Karpas-422 (cell line): ENCODE data around the gene ALOX15B. TPM values are rescaled to one million over a fixed set of nuclear protein-coding genes. Genes with fewer than 3 reads are reported as not detected.
A peak's percentile ranks its signal among the peaks of the same experiment; 100 is the strongest.

Source experiments
- DNase-seq: peaks from one replicate; pipeline ENCODE4 v3.0.0-alpha.2; 2015
- H2AFZ ChIP-seq: fragments of 200-600 bp; sonication (generic); 2 replicates; pipeline ENCODE4 v1.6.1; 2014; ENCODE audit warnings: antibody characterized with exemption, low read length, mixed read lengths
- H3K27ac ChIP-seq: fragments of 200-600 bp; sonication (generic); 2 replicates; pipeline ENCODE4 v1.5.1; 2014; ENCODE audit warnings: mild to moderate bottlenecking, low read length, moderate library complexity
- H3K27me3 ChIP-seq: fragments of 200-600 bp; sonication (generic); 2 replicates; pipeline ENCODE4 v1.6.1; 2014; ENCODE audit warnings: low read length, mixed read lengths
- H3K36me3 ChIP-seq: fragments of 200-600 bp; sonication (generic); 2 replicates; pipeline ENCODE4 v1.6.1; 2014; ENCODE audit warnings: low read length, mixed read lengths; ENCODE audit not compliant: insufficient read depth
- H3K4me1 ChIP-seq: fragments of 200-600 bp; sonication (generic); 2 replicates; pipeline ENCODE4 v1.6.1; 2014; ENCODE audit warnings: mild to moderate bottlenecking, low read length, mixed read lengths
- H3K4me2 ChIP-seq: fragments of 200-600 bp; sonication (generic); 2 replicates; pipeline ENCODE4 v1.6.1; 2014; ENCODE audit warnings: low read length, low read depth, mild to moderate bottlenecking; ENCODE audit not compliant: poor library complexity, severe bottlenecking
- H3K4me3 ChIP-seq: fragments of 200-600 bp; sonication (generic); 2 replicates; pipeline ENCODE4 v1.5.1; 2014; ENCODE audit warnings: mild to moderate bottlenecking, antibody characterized with exemption, low read length, mixed read lengths
- H3K79me2 ChIP-seq: fragments of 200-600 bp; sonication (generic); 2 replicates; pipeline ENCODE4 v1.6.1; 2014; ENCODE audit warnings: mild to moderate bottlenecking, low read length, mixed read lengths
- H3K9ac ChIP-seq: fragments of 200-600 bp; sonication (generic); 2 replicates; pipeline ENCODE4 v1.6.0; 2014; ENCODE audit warnings: low read length
- H3K9me2 ChIP-seq: fragments of 200-600 bp; sonication (generic), shearing (Covaris generic); replicated peaks from 2 replicates; pipeline ENCODE4 v1.6.0; 2014; ENCODE audit warnings: mild to moderate bottlenecking, low read length, moderate library complexity; ENCODE audit not compliant: insufficient read depth
- H3K9me3 ChIP-seq: fragments of 300-700, 200-600 bp; sonication (generic); 2 replicates; pipeline ENCODE4 v1.6.1; 2014; ENCODE audit warnings: low read length, mixed read lengths
- H4K20me1 ChIP-seq: fragments of 200-600 bp; sonication (generic); 2 replicates; pipeline ENCODE4 v1.6.1; 2014; ENCODE audit warnings: mild to moderate bottlenecking, antibody characterized with exemption, low read length, low read depth; ENCODE audit not compliant: insufficient read depth
- total RNA-seq: library from RNA; depleted of rRNA; stranded (reverse); fragments of >200 nt; shearing (Covaris generic); gene quantifications from 2 replicates; pipeline ENCODE4 v1.2.3, GENCODE V29; 2014; ENCODE audit warnings: low replicate concordance

ALOX15B gene
- total RNA-seq, 1 experiment from 2014 or later = not detected

- H3K9me2 ChIP-seq = no peaks in the 10 kb centered on the region
- H3K9me3 ChIP-seq = no peaks in the 10 kb centered on the region
- no peak overlapping the region for H3K4me3 ChIP-seq
- no peaks in the 10 kb centered on the region for H4K20me1 ChIP-seq
- no peak overlapping the region for H2AFZ ChIP-seq
- H3K36me3 ChIP-seq = no peaks in the 10 kb centered on the region
- no peak overlapping the region for H3K9ac ChIP-seq
- no peaks in the 10 kb centered on the region for H3K4me1 ChIP-seq
- no peaks in the 10 kb centered on the region for H3K79me2 ChIP-seq
- H3K27me3 ChIP-seq = no peaks in the 10 kb centered on the region
- no peak overlapping the region for H3K27ac ChIP-seq
- DNase-seq = no peak
- H3K4me2 ChIP-seq = no peak overlapping the region
Observed at GRCh38 chr17:8068736-8069586, 30.1 kb downstream of the ALOX15B start.

- Histone ChIP-seq H3K9me2 (no peaks in the 10 kb centered on the region), H3K79me2 (no peaks in the 10 kb centered on the region), H3K27ac (no peak overlapping the region), H3K9ac (no peak overlapping the region), H3K4me1 (no peaks in the 10 kb centered on the region), H3K9me3 (no peaks in the 10 kb centered on the region), H3K36me3 (no peaks in the 10 kb centered on the region), H4K20me1 (no peaks in the 10 kb centered on the region), H3K4me2 (no peak overlapping the region), H2AFZ (no peak overlapping the region), H3K4me3 (no peak overlapping the region), H3K27me3 (no peaks in the 10 kb centered on the region)
- no peak for DNase-seq
Observed at GRCh38 chr17:8069587-8069860, 30.7 kb downstream of the ALOX15B start.

- DNase-seq = no peak
- Histone ChIP-seq H3K36me3 (no peaks in the 10 kb centered on the region), H3K4me2 (no peak overlapping the region), H3K9me2 (no peaks in the 10 kb centered on the region), H4K20me1 (no peaks in the 10 kb centered on the region), H3K4me1 (no peaks in the 10 kb centered on the region), H3K9me3 (no peaks in the 10 kb centered on the region), H3K9ac (no peak overlapping the region), H3K27me3 (no peaks in the 10 kb centered on the region), H3K4me3 (no peak overlapping the region), H2AFZ (no peak overlapping the region), H3K79me2 (no peaks in the 10 kb centered on the region), H3K27ac (no peak overlapping the region)
Observed at GRCh38 chr17:8071496-8071895, 32.6 kb downstream of the ALOX15B start.

GRCh38 chr17:8072341-8072728 is 33.5 kb downstream of the ALOX15B start:
- H3K79me2 ChIP-seq = no peaks in the 10 kb centered on the region
- H3K9me2 ChIP-seq = no peaks in the 10 kb centered on the region
- no peak overlapping the region for H3K4me3 ChIP-seq
- no peaks in the 10 kb centered on the region for H3K36me3 ChIP-seq
- no peaks in the 10 kb centered on the region for H3K4me1 ChIP-seq
- DNase-seq = no peak
- no peaks in the 10 kb centered on the region for H3K27me3 ChIP-seq
- no peak overlapping the region for H2AFZ ChIP-seq
- no peak overlapping the region for H3K4me2 ChIP-seq
- no peaks in the 10 kb centered on the region for H4K20me1 ChIP-seq
- H3K9ac ChIP-seq = no peak overlapping the region
- no peak overlapping the region for H3K27ac ChIP-seq
- no peaks in the 10 kb centered on the region for H3K9me3 ChIP-seq

GRCh38 chr17:8072729-8073461 is 34.0 kb downstream of the ALOX15B start:
- no peak overlapping the region for H2AFZ ChIP-seq
- no peaks in the 10 kb centered on the region for H3K9me3 ChIP-seq
- no peaks in the 10 kb centered on the region for H4K20me1 ChIP-seq
- no peak for DNase-seq
- H3K9me2 ChIP-seq = no peaks in the 10 kb centered on the region
- no peak overlapping the region for H3K27ac ChIP-seq
- H3K27me3 ChIP-seq = no peaks in the 10 kb centered on the region
- H3K79me2 ChIP-seq = no peaks in the 10 kb centered on the region
- H3K4me3 ChIP-seq = no peak overlapping the region
- H3K9ac ChIP-seq = no peak overlapping the region
- H3K4me2 ChIP-seq = no peak overlapping the region
- H3K4me1 ChIP-seq = no peaks in the 10 kb centered on the region
- H3K36me3 ChIP-seq = no peaks in the 10 kb centered on the region

GRCh38 chr17:8073627-8074484 is 35.0 kb downstream of the ALOX15B start:
- Histone ChIP-seq H3K9me2 (no peaks in the 10 kb centered on the region), H3K79me2 (no peaks in the 10 kb centered on the region), H3K4me2 (no peak overlapping the region), H4K20me1 (no peaks in the 10 kb centered on the region), H2AFZ (no peak overlapping the region), H3K9me3 (no peaks in the 10 kb centered on the region), H3K4me3 (no peak overlapping the region), H3K4me1 (no peaks in the 10 kb centered on the region), H3K27ac (no peak overlapping the region), H3K36me3 (no peaks in the 10 kb centered on the region), H3K27me3 (no peaks in the 10 kb centered on the region), H3K9ac (no peak overlapping the region)
- DNase-seq = peak; percentile 89

- DNase-seq = no peak
- H3K9me3 ChIP-seq = no peaks in the 10 kb centered on the region
- H2AFZ ChIP-seq = no peak overlapping the region
- H3K4me2 ChIP-seq = no peak overlapping the region
- no peaks in the 10 kb centered on the region for H3K36me3 ChIP-seq
- H3K27ac ChIP-seq = no peak overlapping the region
- no peak overlapping the region for H3K9ac ChIP-seq
- H3K27me3 ChIP-seq = no peaks in the 10 kb centered on the region
- H3K4me1 ChIP-seq = peaks cover 1% of the 10 kb centered on the region; the same call in 1 of the 2 replicates
- H3K79me2 ChIP-seq = no peaks in the 10 kb centered on the region
- no peaks in the 10 kb centered on the region for H4K20me1 ChIP-seq
- no peak overlapping the region for H3K4me3 ChIP-seq
- H3K9me2 ChIP-seq = no peaks in the 10 kb centered on the region
Observed at GRCh38 chr17:8074554-8074953, 35.7 kb downstream of the ALOX15B start.

GRCh38 chr17:8075081-8075480 is 36.2 kb downstream of the ALOX15B start:
- no peak overlapping the region for H3K27ac ChIP-seq
- no peak overlapping the region for H3K4me2 ChIP-seq
- no peaks in the 10 kb centered on the region for H3K79me2 ChIP-seq
- H3K4me1 ChIP-seq = peaks cover 6% of the 10 kb centered on the region
- H2AFZ ChIP-seq = no peak overlapping the region
- no peaks in the 10 kb centered on the region for H3K9me3 ChIP-seq
- no peaks in the 10 kb centered on the region for H3K36me3 ChIP-seq
- no peak for DNase-seq
- no peaks in the 10 kb centered on the region for H3K9me2 ChIP-seq
- no peak overlapping the region for H3K4me3 ChIP-seq
- no peak overlapping the region for H3K9ac ChIP-seq
- no peaks in the 10 kb centered on the region for H3K27me3 ChIP-seq
- peaks cover 1% of the 10 kb centered on the region for H4K20me1 ChIP-seq
